Activated CD4-positive, alpha-beta memory T cell treated with anti-CD3 and anti-CD28 coated beads, Interleukin-2, amount 10 ng/mL, durations not matched to agents 7 days and 5 days (primary cell): ENCODE data around the gene ASXL3. TPM values are rescaled to one million over a fixed set of nuclear protein-coding genes. Genes with fewer than 3 reads are reported as not detected.

Experiments
- CTCF ChIA-PET: fragments of 350-600 bp; sonication (Branson Sonifier 250); formaldehyde crosslinking; loops from one replicate; lab custom pipeline; 2021; ENCODE audit warnings: antibody characterized with exemption, inconsistent platforms; lab: Charles Lee
- POLR2A ChIA-PET: fragments of 350-600 bp; sonication (Branson Sonifier 250); formaldehyde crosslinking; loops from one replicate; lab custom pipeline; 2021; ENCODE audit warnings: antibody characterized with exemption; lab: Charles Lee
- DNase-seq: peaks from one replicate; pipeline ENCODE4 v3.0.0-alpha.2; 2020
- H3K27ac Mint-ChIP-seq: one replicate; pipeline ENCODE4 v1.8.0; 2021; ENCODE audit warnings: mild to moderate bottlenecking, mixed read lengths
- H3K27me3 Mint-ChIP-seq: one replicate; pipeline ENCODE4 v1.8.0; 2021; ENCODE audit warnings: mixed read lengths
- H3K36me3 Mint-ChIP-seq: one replicate; pipeline ENCODE4 v1.8.0; 2021; ENCODE audit warnings: low read depth, mixed read lengths
- H3K4me1 Mint-ChIP-seq: one replicate; pipeline ENCODE4 v1.8.0; 2021; ENCODE audit warnings: mixed read lengths
- H3K4me3 Mint-ChIP-seq: one replicate; pipeline ENCODE4 v1.8.0; 2021; ENCODE audit warnings: mild to moderate bottlenecking, mixed read lengths
- H3K9me3 Mint-ChIP-seq: one replicate; pipeline ENCODE4 v1.8.0; 2021; ENCODE audit warnings: mixed read lengths
- total RNA-seq, 2 experiments: library from RNA; stranded (reverse); gene quantifications; one replicate each; pipeline ENCODE4 v1.2.3, GENCODE V29; 2021

The ASXL3 gene
- total RNA-seq: not detected

- Mint-ChIP-seq H3K27me3 (peaks cover 9% of the 10 kb centered on the region), H3K27ac (no peak within 1 kb of the TSS), H3K36me3 (no peaks in the 10 kb centered on the region), H3K4me3 (peak within 1 kb of the TSS; percentile 36), H3K4me1 (peaks cover 4% of the 10 kb centered on the region), H3K9me3 (no peaks in the 10 kb centered on the region)
- CTCF ChIA-PET: no interaction called here
- no peak for DNase-seq
- POLR2A ChIA-PET: no interaction called here
Measured at GRCh38 chr18:33577685-33578517, at the start of gene ASXL3. Gene ASXL3 (plus strand): TSS chr18:33578219. CDS start chr18:33578632, 413 bp downstream.

- Mint-ChIP-seq H3K9me3 (peaks cover 13% of the 10 kb centered on the region), H3K27me3 (no peaks in the 10 kb centered on the region), H3K36me3 (no peaks in the 10 kb centered on the region), H3K27ac (no peak overlapping the region), H3K4me3 (no peak overlapping the region), H3K4me1 (no peaks in the 10 kb centered on the region)
- no peak for DNase-seq
- CTCF ChIA-PET: no interaction called here
- POLR2A ChIA-PET: no interaction called here
Measured at GRCh38 chr18:33532978-33533377, 45.0 kb upstream of the ASXL3 start.

- POLR2A ChIA-PET: no interaction called here
Measured at GRCh38 chr18:33536904-33537303, 41.1 kb upstream of the ASXL3 start.

GRCh38 chr18:33538418-33539042, 39.5 kb upstream of the ASXL3 start:
- Mint-ChIP-seq H3K4me3 (no peak overlapping the region), H3K4me1 (no peaks in the 10 kb centered on the region), H3K36me3 (no peaks in the 10 kb centered on the region), H3K9me3 (peaks cover under 1% of the 10 kb centered on the region), H3K27me3 (no peaks in the 10 kb centered on the region), H3K27ac (no peak overlapping the region)
- DNase-seq: no peak
- CTCF ChIA-PET: no interaction called here
- POLR2A ChIA-PET: no interaction called here

More at GRCh38 chr18:33536904-33537303, 41.1 kb upstream of the ASXL3 start:
- Mint-ChIP-seq H3K4me1 (no peaks in the 10 kb centered on the region), H3K27me3 (no peaks in the 10 kb centered on the region), H3K27ac (no peak overlapping the region), H3K36me3 (no peaks in the 10 kb centered on the region), H3K9me3 (peaks cover 7% of the 10 kb centered on the region), H3K4me3 (no peak overlapping the region)
- DNase-seq: no peak
- CTCF ChIA-PET: no interaction called here

- POLR2A ChIA-PET: no interaction called here
- CTCF ChIA-PET: no interaction called here
- Mint-ChIP-seq H3K27me3 (no peaks in the 10 kb centered on the region), H3K36me3 (no peaks in the 10 kb centered on the region), H3K9me3 (no peaks in the 10 kb centered on the region), H3K27ac (no peak overlapping the region), H3K4me3 (no peak overlapping the region), H3K4me1 (no peaks in the 10 kb centered on the region)
- no peak for DNase-seq
Measured at GRCh38 chr18:33540392-33540791, 37.6 kb upstream of the ASXL3 start.

- no peaks in the 10 kb centered on the region for H3K36me3 Mint-ChIP-seq
- ChIA-PET CTCF (no interaction called here), POLR2A (no interaction called here)
- DNase-seq: no peak
- no peaks in the 10 kb centered on the region for H3K4me1 Mint-ChIP-seq
- H3K27me3 Mint-ChIP-seq: no peaks in the 10 kb centered on the region
- no peaks in the 10 kb centered on the region for H3K9me3 Mint-ChIP-seq
- no peak overlapping the region for H3K27ac Mint-ChIP-seq
- H3K4me3 Mint-ChIP-seq: no peak overlapping the region
Measured at GRCh38 chr18:33541316-33541715, 36.7 kb upstream of the ASXL3 start.

- no peak for DNase-seq
- Mint-ChIP-seq H3K27me3 (no peaks in the 10 kb centered on the region), H3K27ac (no peak overlapping the region), H3K36me3 (no peaks in the 10 kb centered on the region), H3K9me3 (peaks cover under 1% of the 10 kb centered on the region), H3K4me1 (no peaks in the 10 kb centered on the region), H3K4me3 (no peak overlapping the region)
- ChIA-PET POLR2A (no interaction called here), CTCF (no interaction called here)
Measured at GRCh38 chr18:33556846-33557245, 21.2 kb upstream of the ASXL3 start.

GRCh38 chr18:33557706-33558105, 20.3 kb upstream of the ASXL3 start:
- ChIA-PET POLR2A (no interaction called here), CTCF (no interaction called here)

GRCh38 chr18:33558529-33558928, 19.5 kb upstream of the ASXL3 start:
- Mint-ChIP-seq H3K9me3 (peaks cover 2% of the 10 kb centered on the region), H3K4me1 (no peaks in the 10 kb centered on the region), H3K4me3 (no peak overlapping the region), H3K27me3 (no peaks in the 10 kb centered on the region), H3K27ac (no peak overlapping the region), H3K36me3 (no peaks in the 10 kb centered on the region)
- CTCF ChIA-PET: no interaction called here
- DNase-seq: no peak
- POLR2A ChIA-PET: no interaction called here

More at GRCh38 chr18:33557706-33558105, 20.3 kb upstream of the ASXL3 start:
- Mint-ChIP-seq H3K27me3 (no peaks in the 10 kb centered on the region), H3K27ac (no peak overlapping the region), H3K9me3 (peaks cover 2% of the 10 kb centered on the region), H3K36me3 (no peaks in the 10 kb centered on the region), H3K4me3 (no peak overlapping the region), H3K4me1 (no peaks in the 10 kb centered on the region)
- no peak for DNase-seq

GRCh38 chr18:33560686-33561370, 17.2 kb upstream of the ASXL3 start:
- Mint-ChIP-seq H3K9me3 (peaks cover 2% of the 10 kb centered on the region), H3K36me3 (no peaks in the 10 kb centered on the region), H3K4me1 (no peaks in the 10 kb centered on the region), H3K27ac (peak overlapping the region; percentile 4), H3K27me3 (no peaks in the 10 kb centered on the region), H3K4me3 (no peak overlapping the region)
- no peak for DNase-seq
- ChIA-PET POLR2A (no interaction called here), CTCF (no interaction called here)

- Mint-ChIP-seq H3K27me3 (no peaks in the 10 kb centered on the region), H3K4me3 (no peak overlapping the region), H3K27ac (no peak overlapping the region), H3K36me3 (no peaks in the 10 kb centered on the region), H3K9me3 (peaks cover 4% of the 10 kb centered on the region), H3K4me1 (no peaks in the 10 kb centered on the region)
- POLR2A ChIA-PET: no interaction called here
- DNase-seq: no peak
- CTCF ChIA-PET: no interaction called here
Measured at GRCh38 chr18:33562741-33563140, 15.3 kb upstream of the ASXL3 start.

GRCh38 chr18:33567705-33568104, 10.3 kb upstream of the ASXL3 start:
- H3K4me3 Mint-ChIP-seq: no peak overlapping the region
- ChIA-PET CTCF (no interaction called here), POLR2A (no interaction called here)
- H3K36me3 Mint-ChIP-seq: no peaks in the 10 kb centered on the region
- peaks cover 2% of the 10 kb centered on the region for H3K9me3 Mint-ChIP-seq
- no peaks in the 10 kb centered on the region for H3K4me1 Mint-ChIP-seq
- no peaks in the 10 kb centered on the region for H3K27me3 Mint-ChIP-seq
- no peak overlapping the region for H3K27ac Mint-ChIP-seq
- DNase-seq: no peak

GRCh38 chr18:33571998-33572787, 5.8 kb upstream of the ASXL3 start:
- no peaks in the 10 kb centered on the region for H3K36me3 Mint-ChIP-seq
- no peak overlapping the region for H3K4me3 Mint-ChIP-seq
- H3K9me3 Mint-ChIP-seq: peaks cover 2% of the 10 kb centered on the region
- ChIA-PET POLR2A (no interaction called here), CTCF (interaction anchor here (1.0 kb wide), 1 partner anchor 10 kb away, joined by 3 read pairs; no protein-coding TSS in a partner anchor)
- peaks cover 3% of the 10 kb centered on the region for H3K27me3 Mint-ChIP-seq
- DNase-seq: no peak
- H3K27ac Mint-ChIP-seq: no peak overlapping the region
- no peaks in the 10 kb centered on the region for H3K4me1 Mint-ChIP-seq
